Left lung (tissue), 10 donors: ENCODE measurements around the gene SUSD1. TPM values are rescaled to one million over a fixed set of nuclear protein-coding genes. Genes with fewer than 3 reads are reported as not detected.
A peak's percentile ranks its signal among the peaks of the same experiment; 100 is the strongest.

Experiments
- ATAC-seq: fragments of 200-7000 bp; cut with Tn5 transposase; one replicate; pipeline ENCODE4 v1.9.1; 2020; ENCODE audit warnings: moderate library complexity
- DNase-seq, 4 donors: peaks; one replicate each; pipeline ENCODE4 v3.0.0-alpha.2; 2013 to 2020
- H3K27ac ChIP-seq, 2 donors: fragments of 200-600 bp; sonication (generic) in 1 of 2; one replicate each; pipeline versions ENCODE4 v1.5.0 to v1.8.0; 2020 to 2021
- H3K27me3 ChIP-seq, 2 donors: fragments of 200-600 bp; sonication (generic) in 1 of 2; one replicate each; pipeline versions ENCODE4 v1.5.0 to v1.8.0; 2020 to 2021
- H3K36me3 ChIP-seq, 2 donors: fragments of 200-600 bp; sonication (generic) in 1 of 2; one replicate each; pipeline versions ENCODE4 v1.5.0 to v1.8.0; 2020 to 2021
- H3K4me1 ChIP-seq, 2 donors: fragments of 200-600 bp; one replicate each; pipeline ENCODE4 v1.8.0; 2021
- H3K4me3 ChIP-seq, 2 donors: fragments of 200-600 bp; sonication (generic) in 1 of 2; one replicate each; pipeline versions ENCODE4 v1.5.0 to v1.8.0; 2020 to 2021; ENCODE audit warnings: mild to moderate bottlenecking in 1 of 2
- H3K9me3 ChIP-seq, 2 donors: fragments of 200-600 bp; sonication (generic) in 1 of 2; one replicate each; pipeline versions ENCODE4 v1.5.0 to v1.8.0; 2020 to 2021
- CTCF ChIP-seq, 2 donors: fragments of 200-600 bp; sonication (generic) in 1 of 2; IDR thresholded peaks; one replicate each; pipeline versions ENCODE4 v1.5.0 to v1.8.0; 2021; ENCODE audit warnings: antibody characterized with exemption in 2 of 2
- intact Hi-C, 2 donors: fragments of 100-400 bp; cut with DNase I; formaldehyde crosslinking; loops; one replicate each; pipeline versions ENCODE4 v1.11.2 to v1.14.2; 2022
- polyA plus RNA-seq, 6 donors: library from polyadenylated mRNA; unstranded; fragments of 120-200 nt; gene quantifications; one replicate each; pipeline ENCODE4 v1.2.1, GENCODE V29; 2013; ENCODE audit not compliant: insufficient read length in 6 of 6
- total RNA-seq, 2 donors: library from RNA; stranded (reverse); fragmentation: NEBNext Ultra II Directional; extraction: Animal tissue kit (Norgen Biotek cat#: 25700); gene quantifications; one replicate each; pipeline ENCODE4 v1.2.1, GENCODE V29; 2021
- donor health status: DM: no; HTN: yes; CAD: no.
- donor health status: DM: no; HTN: no; CAD: no.

The SUSD1 gene
- total and polyA plus RNA-seq, 8 donors: 26.7 to 41.8 (median 32.8) TPM

- no peak for TF ChIP-seq CTCF (IDR thresholded peaks at IDR 0.05)
- Histone ChIP-seq H3K4me3 (no peak overlapping the region), H3K27ac (no peak overlapping the region), H3K4me1 (no peaks in the 10 kb centered on the region), H3K9me3 (no peaks in the 10 kb centered on the region), H3K27me3 (no peaks in the 10 kb centered on the region), H3K36me3 (no peaks in the 10 kb centered on the region)
- ATAC-seq (no peak), DNase-seq (no peak)
- intact Hi-C loops: no loop called here
These were observed 174.4 kb downstream of the SUSD1 start for GRCh38 chr9:112000743-112001142.

- DNase-seq (no peak), ATAC-seq (no peak)
- H3K27me3 ChIP-seq: no peaks in the 10 kb centered on the region
These were observed 175.8 kb downstream of the SUSD1 start for GRCh38 chr9:111999319-111999718.

GRCh38 chr9:111997831-111998230 lies 177.3 kb downstream of the SUSD1 start:
- H3K36me3 ChIP-seq: no peaks in the 10 kb centered on the region
- no peak overlapping the region for H3K27ac ChIP-seq
- no peak overlapping the region for H3K4me3 ChIP-seq
- H3K27me3 ChIP-seq: no peaks in the 10 kb centered on the region
- DNase-seq (no peak), ATAC-seq (no peak)
- H3K4me1 ChIP-seq: no peaks in the 10 kb centered on the region
- intact Hi-C loops: no loop called here
- H3K9me3 ChIP-seq: no peaks in the 10 kb centered on the region
- no peak for TF ChIP-seq CTCF (IDR thresholded peaks at IDR 0.05)

More at GRCh38 chr9:111999319-111999718, 175.8 kb downstream of the SUSD1 start:
- TF ChIP-seq CTCF (IDR thresholded peaks at IDR 0.05): no peak
- H3K4me3 ChIP-seq: no peak overlapping the region
- intact Hi-C loops: no loop called here
- H3K4me1 ChIP-seq: no peaks in the 10 kb centered on the region
- H3K9me3 ChIP-seq: no peaks in the 10 kb centered on the region
- H3K36me3 ChIP-seq: no peaks in the 10 kb centered on the region
- no peak overlapping the region for H3K27ac ChIP-seq

- peaks cover 0 to 4% of the 10 kb centered on the region in 2 donors for H3K9me3 ChIP-seq
- no peaks in the 10 kb centered on the region for H3K36me3 ChIP-seq
- no peak overlapping the region for H3K27ac ChIP-seq
- DNase-seq: peak in 1 of 4 donors; percentile 41
- TF ChIP-seq CTCF (IDR thresholded peaks at IDR 0.05): no peak
- H3K27me3 ChIP-seq: no peaks in the 10 kb centered on the region
- peak; percentile 82 for ATAC-seq
- intact Hi-C loops: no loop called here
- H3K4me1 ChIP-seq: no peaks in the 10 kb centered on the region
- no peak overlapping the region for H3K4me3 ChIP-seq
These were observed 180.2 kb downstream of the SUSD1 start for GRCh38 chr9:111994831-111995458.

GRCh38 chr9:111993319-111993718 lies 181.8 kb downstream of the SUSD1 start:
- Histone ChIP-seq H3K4me1 (no peaks in the 10 kb centered on the region), H3K9me3 (peaks cover 0 to 4% of the 10 kb centered on the region in 2 donors), H3K27ac (no peak overlapping the region), H3K36me3 (no peaks in the 10 kb centered on the region), H3K27me3 (no peaks in the 10 kb centered on the region), H3K4me3 (no peak overlapping the region)
- ATAC-seq (no peak), DNase-seq (no peak)
- intact Hi-C loops: no loop called here
- no peak for TF ChIP-seq CTCF (IDR thresholded peaks at IDR 0.05)
